Hepatocyte (in vitro differentiated cells): ENCODE results near the gene PKNOX2.

Source experiments
- EZH2phosphoT487 ChIP-seq: fragments of 200-600 bp; sonication (generic); IDR thresholded peaks from one replicate; pipeline ENCODE4 v1.6.1; 2018; ENCODE audit warnings: antibody characterized with exemption, mild to moderate bottlenecking, low read depth, moderate library complexity; ENCODE audit not compliant: unreplicated experiment, severe bottlenecking
- TF ChIP-seq, protein P1 (sequence below): fragments of 200-600 bp; sonication (generic); IDR thresholded peaks from 2 replicates; pipeline ENCODE4 v1.5.1; 2016; ENCODE audit warnings: antibody characterized with exemption, mild to moderate bottlenecking; ENCODE audit not compliant: poor library complexity

DNA sequence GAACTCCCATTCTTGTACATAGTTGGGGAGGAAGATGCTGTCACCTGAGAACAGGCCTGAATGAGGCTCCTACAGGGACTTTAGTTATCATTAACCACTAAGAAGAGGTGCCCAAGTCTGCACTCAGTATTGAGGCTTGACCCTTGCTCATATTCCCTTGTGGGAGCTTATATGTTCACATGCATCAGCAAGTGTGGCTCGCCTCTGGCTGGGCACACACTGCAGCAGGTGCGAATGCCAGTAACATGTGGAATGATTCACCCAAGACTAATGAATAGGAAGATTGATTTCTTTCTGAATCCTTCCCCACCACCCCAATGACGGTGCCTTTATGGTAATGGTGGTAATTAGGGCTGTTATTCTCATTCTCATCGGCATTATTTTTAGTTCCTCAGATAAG, 204.2 kb downstream of the PKNOX2 start:
- TF ChIP-seq, protein P1, sequence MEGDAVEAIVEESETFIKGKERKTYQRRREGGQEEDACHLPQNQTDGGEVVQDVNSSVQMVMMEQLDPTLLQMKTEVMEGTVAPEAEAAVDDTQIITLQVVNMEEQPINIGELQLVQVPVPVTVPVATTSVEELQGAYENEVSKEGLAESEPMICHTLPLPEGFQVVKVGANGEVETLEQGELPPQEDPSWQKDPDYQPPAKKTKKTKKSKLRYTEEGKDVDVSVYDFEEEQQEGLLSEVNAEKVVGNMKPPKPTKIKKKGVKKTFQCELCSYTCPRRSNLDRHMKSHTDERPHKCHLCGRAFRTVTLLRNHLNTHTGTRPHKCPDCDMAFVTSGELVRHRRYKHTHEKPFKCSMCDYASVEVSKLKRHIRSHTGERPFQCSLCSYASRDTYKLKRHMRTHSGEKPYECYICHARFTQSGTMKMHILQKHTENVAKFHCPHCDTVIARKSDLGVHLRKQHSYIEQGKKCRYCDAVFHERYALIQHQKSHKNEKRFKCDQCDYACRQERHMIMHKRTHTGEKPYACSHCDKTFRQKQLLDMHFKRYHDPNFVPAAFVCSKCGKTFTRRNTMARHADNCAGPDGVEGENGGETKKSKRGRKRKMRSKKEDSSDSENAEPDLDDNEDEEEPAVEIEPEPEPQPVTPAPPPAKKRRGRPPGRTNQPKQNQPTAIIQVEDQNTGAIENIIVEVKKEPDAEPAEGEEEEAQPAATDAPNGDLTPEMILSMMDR = no peak
- TF ChIP-seq EZH2phosphoT487 = no peak
